RWPE1 (cell line): ENCODE data around the gene MEIOSIN.
A peak's percentile ranks its signal among the peaks of the same experiment; 100 is the strongest.
"Not testable (repeated sequence)": the region's sequence is repeated elsewhere in the genome, so short reads cannot be mapped to it uniquely, and the experiment has no call there.

Source experiments
- CTCF ChIA-PET: fragments of 350-600 bp; sonication (Branson Sonifier 250); formaldehyde crosslinking; extraction: SDS; loops from one replicate; lab custom pipeline; 2021; lab: Yijun Ruan, JAX
- POLR2A ChIA-PET: fragments of 400-600 bp; formaldehyde crosslinking; extraction: SDS; loops from one replicate; lab custom pipeline; 2020; ENCODE audit warnings: antibody characterized with exemption; ENCODE audit not compliant: low non-redundant PET; lab: Yijun Ruan, JAX
- DNase-seq: peaks from one replicate; pipeline ENCODE4 v3.0.0; 2012; ENCODE audit warnings: low spot score
- H3K27ac ChIP-seq: fragments of 450-650 bp; 2 replicates; pipeline ENCODE4 v1.5.1; 2017
- TF ChIP-seq, protein P1 (sequence below): fragments of 450-650 bp; conservative IDR thresholded peaks from 2 replicates; pipeline ENCODE4 v1.5.1; 2017; ENCODE audit warnings: low read depth, mild to moderate bottlenecking

The MEIOSIN gene

DNA sequence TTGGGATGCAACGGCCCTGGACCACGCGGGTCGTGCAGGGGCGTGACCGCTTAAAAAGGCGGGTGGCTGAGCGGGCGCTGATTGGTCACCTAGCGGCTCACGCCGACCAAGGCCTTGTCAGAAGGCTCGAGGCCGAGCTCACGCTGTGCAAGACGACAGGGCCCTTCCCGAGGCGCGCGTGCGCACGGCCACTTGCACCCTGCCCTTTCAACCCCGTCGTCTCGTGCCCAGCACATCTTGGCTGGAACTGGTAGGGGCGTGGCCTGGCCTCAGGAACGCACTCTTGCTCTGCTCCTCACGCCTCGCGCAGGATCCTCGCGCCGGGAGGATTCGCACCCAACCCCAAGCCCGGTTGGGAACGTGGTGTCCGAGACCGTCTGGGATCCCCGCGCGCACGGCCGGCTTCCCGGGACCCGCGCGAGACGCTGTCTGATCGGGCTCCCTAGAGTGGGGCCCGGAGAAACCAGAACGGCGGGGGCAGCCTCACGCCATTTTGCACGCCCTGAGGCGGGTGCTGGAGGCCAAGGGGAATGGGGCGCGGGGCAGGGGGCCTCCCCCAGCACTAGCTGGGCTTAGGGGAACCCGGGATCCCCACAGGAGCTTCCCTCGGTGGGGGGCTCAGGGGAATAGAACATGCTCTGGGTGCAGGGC, at the start of gene MEIOSIN:
Gene MEIOSIN (plus strand): TSS at position 280 of the 651 bp plus-strand sequence. CDS start 1,938 bp downstream, outside the sequence.
- ChIA-PET POLR2A (interaction anchor here (0.6 kb wide), 2 partner anchors 14 to 23 kb away, joined by 4 to 5 read pairs; no protein-coding TSS in a partner anchor), CTCF (no interaction called here)
- H3K27ac ChIP-seq, result peak within 1 kb of the TSS; percentile 14; the same call in 1 of the 2 replicates
- TF ChIP-seq, protein P1, sequence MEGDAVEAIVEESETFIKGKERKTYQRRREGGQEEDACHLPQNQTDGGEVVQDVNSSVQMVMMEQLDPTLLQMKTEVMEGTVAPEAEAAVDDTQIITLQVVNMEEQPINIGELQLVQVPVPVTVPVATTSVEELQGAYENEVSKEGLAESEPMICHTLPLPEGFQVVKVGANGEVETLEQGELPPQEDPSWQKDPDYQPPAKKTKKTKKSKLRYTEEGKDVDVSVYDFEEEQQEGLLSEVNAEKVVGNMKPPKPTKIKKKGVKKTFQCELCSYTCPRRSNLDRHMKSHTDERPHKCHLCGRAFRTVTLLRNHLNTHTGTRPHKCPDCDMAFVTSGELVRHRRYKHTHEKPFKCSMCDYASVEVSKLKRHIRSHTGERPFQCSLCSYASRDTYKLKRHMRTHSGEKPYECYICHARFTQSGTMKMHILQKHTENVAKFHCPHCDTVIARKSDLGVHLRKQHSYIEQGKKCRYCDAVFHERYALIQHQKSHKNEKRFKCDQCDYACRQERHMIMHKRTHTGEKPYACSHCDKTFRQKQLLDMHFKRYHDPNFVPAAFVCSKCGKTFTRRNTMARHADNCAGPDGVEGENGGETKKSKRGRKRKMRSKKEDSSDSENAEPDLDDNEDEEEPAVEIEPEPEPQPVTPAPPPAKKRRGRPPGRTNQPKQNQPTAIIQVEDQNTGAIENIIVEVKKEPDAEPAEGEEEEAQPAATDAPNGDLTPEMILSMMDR, result no peak
- no peak for DNase-seq

GRCh38 chr19:45685045-45685444, 48.2 kb upstream of the MEIOSIN start:
- H3K27ac ChIP-seq, result peak overlapping the region; percentile 97
- POLR2A ChIA-PET, result interaction anchor here (0.7 kb wide), 1 partner anchor 8 kb away, joined by 3 read pairs; no protein-coding TSS in a partner anchor
- CTCF ChIA-PET, result interaction anchor here (0.6 to 0.7 kb wide), 3 partner anchors 174 to 1068 kb away, joined by 3 to 6 read pairs (median 3); no protein-coding TSS in a partner anchor
- DNase-seq, result not testable (repeated sequence)

DNA sequence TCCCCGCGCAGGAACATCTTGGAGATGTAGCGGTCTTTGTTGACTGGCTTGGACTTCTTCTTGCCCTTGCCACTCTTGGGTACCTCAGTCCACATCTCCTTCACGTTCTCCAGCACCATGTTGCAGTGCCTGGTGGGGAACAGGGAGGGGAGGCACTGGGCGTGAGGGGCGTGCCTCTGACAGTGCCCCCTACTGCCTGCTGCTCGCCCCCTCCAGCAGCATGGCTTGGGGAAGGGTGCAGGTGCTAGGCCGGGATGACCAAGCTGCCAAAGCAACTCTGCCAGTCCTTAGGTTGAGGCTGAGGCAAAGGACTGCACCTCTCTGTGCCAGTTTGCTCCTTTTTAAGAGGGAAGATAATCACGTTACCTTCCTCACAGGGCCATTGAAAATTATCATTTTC, 45.6 kb upstream of the MEIOSIN start:
- ChIA-PET CTCF (interaction anchor here (0.9 kb wide), 1 partner anchor 81 kb away, joined by 3 read pairs; no protein-coding TSS in a partner anchor), POLR2A (no interaction called here)
- H3K27ac ChIP-seq, result peak overlapping the region; percentile 97
- no peak for DNase-seq
- TF ChIP-seq, protein P1, result no peak

DNA sequence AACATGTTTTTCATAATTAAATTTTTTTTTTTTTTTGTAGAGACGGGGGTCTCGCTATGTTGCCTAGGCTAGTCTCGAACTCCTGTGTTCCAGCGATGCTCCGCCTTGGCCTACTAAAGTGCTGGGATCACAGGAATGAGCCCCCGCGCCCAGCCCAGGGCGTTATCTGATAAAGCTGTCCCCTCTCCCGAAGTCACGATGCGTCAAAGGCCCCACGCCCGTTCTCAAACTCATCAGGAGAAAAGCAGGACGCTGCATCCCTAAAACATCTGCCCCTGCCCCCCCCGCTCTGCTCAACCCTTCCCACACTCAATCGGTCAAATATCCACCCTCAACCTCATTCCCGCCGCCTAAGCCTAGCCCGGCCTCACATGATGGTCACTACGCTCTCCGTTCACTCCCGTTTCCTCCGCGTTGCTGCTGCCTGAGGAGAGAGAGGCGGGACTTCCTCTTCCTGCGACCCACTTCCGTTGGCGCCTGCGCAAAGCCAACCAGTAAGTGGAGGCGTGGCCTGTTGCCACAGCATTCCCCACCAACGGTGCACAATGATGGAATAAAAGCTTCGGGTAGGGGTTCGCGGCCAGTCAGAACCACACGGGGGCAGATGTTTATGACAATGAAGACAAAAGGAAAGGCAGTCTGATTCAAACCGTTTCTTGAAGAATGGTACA, 41.6 kb upstream of the MEIOSIN start, which contains the start of gene SNRPD2:
Gene SNRPD2 (minus strand): TSS at position 438 of the 671 bp plus-strand sequence. CDS start 65 bp downstream, at position 373.
- ChIA-PET CTCF (interaction anchor here (0.6 to 2.4 kb wide), 7 partner anchors 10 to 354 kb away, joined by 3 to 10 read pairs (median 5); no protein-coding TSS in a partner anchor), POLR2A (interaction anchor here (0.6 to 1.8 kb wide), 4 partner anchors 12 to 77 kb away, joined by 3 to 6 read pairs (median 3); partner anchors contain the start of gene SIX5)
- TF ChIP-seq, protein P1, result no peak
- H3K27ac ChIP-seq, result peak within 1 kb of the TSS; percentile 89
- peak; percentile 94 for DNase-seq

DNA sequence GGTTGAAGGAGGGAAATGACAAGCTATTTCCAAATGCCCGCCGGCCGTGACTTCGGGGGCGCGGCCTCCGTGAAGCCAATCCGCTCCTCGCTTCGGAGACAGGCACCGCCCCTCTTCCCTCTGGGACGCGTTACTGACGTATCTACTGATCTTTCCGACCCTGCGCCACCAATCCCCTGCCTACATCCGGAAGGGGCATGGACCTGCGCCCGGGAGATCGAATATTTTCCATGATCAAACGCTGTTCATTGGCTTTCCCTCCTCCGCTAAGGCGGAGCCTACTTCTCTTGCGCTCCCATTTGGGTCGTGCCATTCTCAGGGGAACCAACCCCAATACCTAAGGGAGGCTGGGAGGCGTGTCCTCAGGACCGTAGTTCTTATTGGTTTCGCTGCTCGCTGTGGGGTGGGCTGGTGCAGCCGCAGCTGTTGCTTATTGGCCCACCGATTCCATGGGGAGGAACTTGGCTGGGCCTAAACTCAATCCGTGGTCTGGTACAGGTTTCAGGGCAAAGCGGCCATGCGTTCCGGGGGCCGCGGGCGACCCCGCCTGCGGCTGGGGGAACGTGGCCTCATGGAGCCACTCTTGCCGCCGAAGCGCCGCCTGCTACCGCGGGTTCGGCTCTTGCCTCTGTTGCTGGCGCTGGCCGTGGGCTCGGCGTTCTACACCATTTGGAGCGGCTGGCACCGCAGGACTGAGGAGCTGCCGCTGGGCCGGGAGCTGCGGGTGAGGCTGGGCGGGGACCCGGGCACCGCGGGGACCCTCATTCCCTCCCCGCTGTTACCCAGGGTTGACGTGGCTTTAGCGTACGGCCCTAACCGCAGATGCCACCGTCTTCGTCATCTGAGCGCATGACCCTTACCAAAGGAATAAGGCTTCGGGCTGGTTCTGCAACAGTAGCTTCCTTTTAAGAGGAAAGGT, 40.8 kb upstream of the MEIOSIN start, which contains the start of gene QPCTL:
Gene QPCTL (plus strand): TSS at position 480 of the 919 bp plus-strand sequence. CDS start 38 bp downstream, at position 518.
- POLR2A ChIA-PET, result interaction anchor here (0.6 to 1.8 kb wide), 6 partner anchors 8 to 77 kb away, joined by 3 to 6 read pairs (median 3); partner anchors contain the start of gene SIX5
- TF ChIP-seq, protein P1, result no peak
- peak; percentile 97 for DNase-seq
- CTCF ChIA-PET, result interaction anchor here (0.6 to 2.4 kb wide), 14 partner anchors 11 to 1495 kb away, joined by 3 to 13 read pairs (median 4); no protein-coding TSS in a partner anchor
- H3K27ac ChIP-seq, result peak within 1 kb of the TSS; percentile 89
